OCI-LY1 (cell line): Measurements from ENCODE around the gene A1CF.

ENCODE experiments used
- H2AFZ ChIP-seq: fragments of 200-600 bp; sonication (generic), shearing (Covaris generic); 2 replicates; pipeline ENCODE4 v1.6.0; 2014; ENCODE audit warnings: antibody characterized with exemption, mild to moderate bottlenecking, low read length
- H3F3A ChIP-seq: fragments of 200-600 bp; sonication (generic), shearing (Covaris generic); 2 replicates; pipeline ENCODE4 v1.6.0; 2014; ENCODE audit warnings: mild to moderate bottlenecking, antibody characterized with exemption, low read length, moderate library complexity; ENCODE audit not compliant: insufficient read depth
- H3K27ac ChIP-seq: fragments of 200-600 bp; sonication (generic); 2 replicates; pipeline ENCODE4 v1.5.1; 2014; ENCODE audit warnings: low read length, mixed run types, mild to moderate bottlenecking, low read depth; ENCODE audit not compliant: poor library complexity, severe bottlenecking
- H3K27me3 ChIP-seq: fragments of 200-600 bp; sonication (generic); 2 replicates; pipeline ENCODE4 v1.6.0; 2014; ENCODE audit warnings: antibody characterized with exemption, mild to moderate bottlenecking, low read length, moderate library complexity; ENCODE audit not compliant: insufficient read depth
- H3K36me3 ChIP-seq: fragments of 200-600 bp; sonication (generic); 2 replicates; pipeline ENCODE4 v1.6.1; 2014; ENCODE audit warnings: mild to moderate bottlenecking, antibody characterized with exemption, low read length, moderate library complexity, mixed read lengths; ENCODE audit not compliant: insufficient read depth
- H3K4me1 ChIP-seq: fragments of 200-600 bp; sonication (generic); 2 replicates; pipeline ENCODE4 v1.5.1; 2014; ENCODE audit warnings: mild to moderate bottlenecking, low read length, moderate library complexity; ENCODE audit not compliant: insufficient read depth, severe bottlenecking
- H3K4me2 ChIP-seq: fragments of 200-600 bp; sonication (generic), shearing (Covaris generic); 2 replicates; pipeline ENCODE4 v1.6.1; 2014; ENCODE audit warnings: low read length
- H3K4me3 ChIP-seq: fragments of 200-600 bp; sonication (generic); 2 replicates; pipeline ENCODE4 v1.5.1; 2014; ENCODE audit warnings: low read length, low read depth, mild to moderate bottlenecking, mixed read lengths; ENCODE audit not compliant: poor library complexity, severe bottlenecking
- H3K79me2 ChIP-seq: fragments of 200-600 bp; shearing (Covaris generic); 2 replicates; pipeline ENCODE4 v1.6.1; 2016; ENCODE audit warnings: mixed run types, low read length, mixed read lengths; ENCODE audit not compliant: insufficient read depth
- H3K9ac ChIP-seq: fragments of 200-600 bp; sonication (generic), shearing (Covaris generic); 2 replicates; pipeline ENCODE4 v1.6.1; 2014; ENCODE audit warnings: mild to moderate bottlenecking, low read length, mixed read lengths
- H3K9me2 ChIP-seq: fragments of 200-600 bp; sonication (generic), shearing (Covaris generic); 2 replicates; pipeline ENCODE4 v1.6.1; 2014; ENCODE audit warnings: low read depth, mild to moderate bottlenecking, low read length, mixed read lengths
- H3K9me3 ChIP-seq: fragments of 200-600 bp; shearing (Covaris generic); 2 replicates; pipeline ENCODE4 v1.6.1; 2014; ENCODE audit warnings: low read length, mixed read lengths
- H4K20me1 ChIP-seq: fragments of 200-600 bp; sonication (generic), shearing (Covaris generic); 2 replicates; pipeline ENCODE4 v1.6.0; 2016; ENCODE audit warnings: mild to moderate bottlenecking, low read length; ENCODE audit not compliant: insufficient read depth
- CTCF ChIP-seq: fragments of 200-600 bp; sonication (generic), shearing (Covaris generic); IDR thresholded peaks from 2 replicates; pipeline ENCODE4 v1.5.1; 2017; ENCODE audit warnings: mild to moderate bottlenecking, antibody characterized with exemption, low read length, moderate library complexity, mixed read lengths
- EZH2 ChIP-seq: fragments of 200-600 bp; sonication (generic), shearing (Covaris generic); IDR thresholded peaks from 2 replicates; pipeline ENCODE4 v1.8.0; 2017; ENCODE audit warnings: borderline replicate concordance, mixed run types, mild to moderate bottlenecking, antibody characterized with exemption, low read length, moderate library complexity, mixed read lengths

A1CF gene

GRCh38 chr10:50918529-50918928, 33.1 kb upstream of the A1CF start:
- no peaks in the 10 kb centered on the region for H3K36me3 ChIP-seq
- no peak for TF ChIP-seq CTCF
- no peak for TF ChIP-seq EZH2
- H3K27ac ChIP-seq, result no peak overlapping the region
- no peaks in the 10 kb centered on the region for H3K79me2 ChIP-seq
- no peaks in the 10 kb centered on the region for H3K9me2 ChIP-seq
- H3F3A ChIP-seq, result no peaks in the 10 kb centered on the region
- no peak overlapping the region for H3K4me2 ChIP-seq
- H3K4me1 ChIP-seq, result no peaks in the 10 kb centered on the region
- no peak overlapping the region for H3K4me3 ChIP-seq
- H4K20me1 ChIP-seq, result no peaks in the 10 kb centered on the region
- H3K9ac ChIP-seq, result no peak overlapping the region
- H2AFZ ChIP-seq, result no peak overlapping the region
- H3K9me3 ChIP-seq, result no peaks in the 10 kb centered on the region
- H3K27me3 ChIP-seq, result no peaks in the 10 kb centered on the region

- H3K79me2 ChIP-seq, result no peaks in the 10 kb centered on the region
- no peaks in the 10 kb centered on the region for H3K36me3 ChIP-seq
- no peaks in the 10 kb centered on the region for H3F3A ChIP-seq
- H3K27me3 ChIP-seq, result no peaks in the 10 kb centered on the region
- H3K4me1 ChIP-seq, result no peaks in the 10 kb centered on the region
- no peaks in the 10 kb centered on the region for H4K20me1 ChIP-seq
- no peaks in the 10 kb centered on the region for H3K9me2 ChIP-seq
- no peaks in the 10 kb centered on the region for H3K9me3 ChIP-seq
- no peak overlapping the region for H3K4me3 ChIP-seq
- no peak for TF ChIP-seq EZH2
- TF ChIP-seq CTCF, result no peak
- H3K27ac ChIP-seq, result no peak overlapping the region
- H3K4me2 ChIP-seq, result no peak overlapping the region
- H3K9ac ChIP-seq, result no peak overlapping the region
- no peak overlapping the region for H2AFZ ChIP-seq
These were observed 32.1 kb upstream of the A1CF start for GRCh38 chr10:50917486-50917885.

- no peaks in the 10 kb centered on the region for H3F3A ChIP-seq
- TF ChIP-seq EZH2, result no peak
- no peak for TF ChIP-seq CTCF
- H3K36me3 ChIP-seq, result no peaks in the 10 kb centered on the region
- no peaks in the 10 kb centered on the region for H3K9me2 ChIP-seq
- H3K9ac ChIP-seq, result no peak overlapping the region
- no peak overlapping the region for H3K27ac ChIP-seq
- no peaks in the 10 kb centered on the region for H3K27me3 ChIP-seq
- no peak overlapping the region for H2AFZ ChIP-seq
- no peaks in the 10 kb centered on the region for H3K4me1 ChIP-seq
- H3K9me3 ChIP-seq, result no peaks in the 10 kb centered on the region
- H4K20me1 ChIP-seq, result no peaks in the 10 kb centered on the region
- H3K4me3 ChIP-seq, result no peak overlapping the region
- H3K4me2 ChIP-seq, result no peak overlapping the region
- H3K79me2 ChIP-seq, result no peaks in the 10 kb centered on the region
These were observed 24.0 kb upstream of the A1CF start for GRCh38 chr10:50909334-50910014.
